Nephron progenitor cell (in vitro differentiated cells): ENCODE data around the gene VOPP1.
A peak's percentile ranks its signal among the peaks of the same experiment; 100 is the strongest.

Source experiments
- DNase-seq: peaks from one replicate; pipeline ENCODE4 v3.0.0; 2021
- H3K27ac Mint-ChIP-seq: 2 replicates; pipeline ENCODE4 v1.8.0; 2021; ENCODE audit warnings: mild to moderate bottlenecking, moderate library complexity, mixed read lengths
- H3K27me3 Mint-ChIP-seq: 2 replicates; pipeline ENCODE4 v1.8.0; 2021; ENCODE audit warnings: mild to moderate bottlenecking, low read depth, mixed read lengths; ENCODE audit not compliant: poor library complexity
- H3K36me3 Mint-ChIP-seq: 2 replicates; pipeline ENCODE4 v1.8.0; 2021; ENCODE audit warnings: low read depth, mixed read lengths
- H3K4me1 Mint-ChIP-seq: 2 replicates; pipeline ENCODE4 v1.8.0; 2021; ENCODE audit warnings: mixed read lengths
- H3K4me3 Mint-ChIP-seq: 2 replicates; pipeline ENCODE4 v1.8.0; 2021; ENCODE audit warnings: mild to moderate bottlenecking, moderate library complexity, mixed read lengths
- H3K9me3 Mint-ChIP-seq: 2 replicates; pipeline ENCODE4 v1.8.0; 2021; ENCODE audit warnings: mild to moderate bottlenecking, moderate library complexity, mixed read lengths
- CTCF ChIP-seq: fragments of 200-600 bp; sonication (generic); IDR thresholded peaks from 2 replicates; pipeline ENCODE4 v1.5.0; 2021; ENCODE audit warnings: antibody characterized with exemption

VOPP1 gene

GRCh38 chr7:55517191-55517633 is 55.1 kb downstream of the VOPP1 start:
- no peak for TF ChIP-seq CTCF
- peaks cover 15% of the 10 kb centered on the region for H3K36me3 Mint-ChIP-seq
- H3K27me3 Mint-ChIP-seq = no peaks in the 10 kb centered on the region
- no peak overlapping the region for H3K4me3 Mint-ChIP-seq
- peaks cover 9% of the 10 kb centered on the region for H3K4me1 Mint-ChIP-seq
- H3K27ac Mint-ChIP-seq = no peak overlapping the region
- DNase-seq = no peak
- no peaks in the 10 kb centered on the region for H3K9me3 Mint-ChIP-seq

DNA sequence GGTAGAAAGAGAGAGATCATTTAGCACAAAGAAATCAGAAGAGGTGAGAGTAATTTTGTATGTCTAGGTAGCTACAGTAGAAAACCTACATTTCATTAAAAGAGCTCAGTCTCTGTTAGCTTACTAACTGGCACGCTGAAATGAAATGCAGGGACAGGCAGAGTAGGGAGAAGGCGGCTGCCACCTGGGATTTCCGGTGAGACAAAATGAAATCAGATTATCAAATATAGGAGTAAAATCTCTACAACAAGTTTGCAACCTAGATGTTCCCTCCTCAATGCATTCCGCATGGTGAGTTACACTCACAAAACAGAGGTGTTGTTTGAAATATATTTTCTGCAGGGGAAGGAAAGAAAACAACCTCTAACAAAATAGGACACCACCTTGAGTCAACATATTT is 55.9 kb downstream of the VOPP1 start:
- H3K27me3 Mint-ChIP-seq = no peaks in the 10 kb centered on the region
- no peak for DNase-seq
- peak overlapping the region; percentile 0 for H3K27ac Mint-ChIP-seq
- H3K36me3 Mint-ChIP-seq = peaks cover 15% of the 10 kb centered on the region
- no peak overlapping the region for H3K4me3 Mint-ChIP-seq
- H3K4me1 Mint-ChIP-seq = peaks cover 3% of the 10 kb centered on the region
- no peaks in the 10 kb centered on the region for H3K9me3 Mint-ChIP-seq
- TF ChIP-seq CTCF = no peak

GRCh38 chr7:55515569-55516279 is 56.6 kb downstream of the VOPP1 start:
- Mint-ChIP-seq H3K4me1 (no peaks in the 10 kb centered on the region), H3K36me3 (peaks cover 15% of the 10 kb centered on the region), H3K27ac (peak overlapping the region; percentile 0), H3K27me3 (no peaks in the 10 kb centered on the region), H3K9me3 (no peaks in the 10 kb centered on the region), H3K4me3 (no peak overlapping the region)
- TF ChIP-seq CTCF = no peak
- DNase-seq = no peak

- peak overlapping the region; percentile 4 for H3K27ac Mint-ChIP-seq
- H3K27me3 Mint-ChIP-seq = no peaks in the 10 kb centered on the region
- peaks cover 15% of the 10 kb centered on the region for H3K36me3 Mint-ChIP-seq
- H3K4me1 Mint-ChIP-seq = no peaks in the 10 kb centered on the region
- H3K4me3 Mint-ChIP-seq = no peak overlapping the region
- TF ChIP-seq CTCF = no peak
- no peak for DNase-seq
- no peaks in the 10 kb centered on the region for H3K9me3 Mint-ChIP-seq
These were observed 57.6 kb downstream of the VOPP1 start for GRCh38 chr7:55514546-55515265.

- no peak overlapping the region for H3K4me3 Mint-ChIP-seq
- no peak for TF ChIP-seq CTCF
- peak overlapping the region; percentile 4 for H3K27ac Mint-ChIP-seq
- DNase-seq = no peak
- no peaks in the 10 kb centered on the region for H3K27me3 Mint-ChIP-seq
- H3K4me1 Mint-ChIP-seq = no peaks in the 10 kb centered on the region
- H3K36me3 Mint-ChIP-seq = peaks cover 14% of the 10 kb centered on the region
- H3K9me3 Mint-ChIP-seq = no peaks in the 10 kb centered on the region
These were observed 58.4 kb downstream of the VOPP1 start for GRCh38 chr7:55513868-55514267.
